ENCODE data around the gene VLDLR. TPM values are rescaled to one million over a fixed set of nuclear protein-coding genes. Genes with fewer than 3 reads are reported as not detected.

VLDLR gene
- total and polyA plus RNA-seq, 2 of the 8 experiments (the other 6 are each of a cell fraction or from before 2014, with no cell fraction given) = 24.2 to 49.1 TPM

DNA sequence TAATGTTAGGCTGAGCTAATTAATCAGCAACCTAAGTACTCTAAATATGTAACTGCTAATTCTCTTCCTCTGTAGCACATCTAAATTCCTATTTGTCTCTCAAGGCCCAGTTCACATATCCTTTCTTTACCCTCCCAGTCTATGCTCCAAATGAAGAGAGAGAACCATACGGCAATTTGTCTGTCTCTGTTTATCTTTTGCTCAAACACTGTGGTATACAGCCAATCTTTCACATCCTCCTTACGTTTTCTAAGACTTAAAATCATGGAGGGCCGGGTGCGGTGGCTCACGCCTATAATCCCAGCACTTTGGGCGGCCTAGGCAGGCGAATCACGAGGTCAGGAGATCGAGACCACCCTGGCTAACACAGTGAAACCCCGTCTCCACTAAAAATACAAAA lies 15.8 kb downstream of the VLDLR start (continued):
- TF ChIP-seq JUND (IDR thresholded peaks at IDR 0.05; ENCODE audit: low read length) (no peak), CHD1 (IDR thresholded peaks at IDR 0.05; ENCODE audit: low read depth, low read length) (no peak), KDM1A (IDR thresholded peaks at IDR 0.05; ENCODE audit: borderline replicate concordance, low read length) (no peak)
